B cell (primary cell): ENCODE data around the gene RETREG2. TPM values are rescaled to one million over a fixed set of nuclear protein-coding genes. Genes with fewer than 3 reads are reported as not detected.

Experiments used
- ATAC-seq: fragments of 200-7000 bp; cut with Tn5 transposase; one replicate; pipeline ENCODE4 v1.10.0; 2021; ENCODE audit warnings: low read depth, mild to moderate bottlenecking, moderate number of reproducible peaks, moderate library complexity
- CTCF ChIA-PET: fragments of 350-600 bp; sonication (Branson Sonifier 250); formaldehyde crosslinking; loops from one replicate; lab custom pipeline; 2021; ENCODE audit warnings: antibody characterized with exemption, inconsistent platforms; lab: Charles Lee
- POLR2A ChIA-PET: fragments of 350-600 bp; sonication (Branson Sonifier 250); formaldehyde crosslinking; loops from one replicate; lab custom pipeline; 2021; ENCODE audit warnings: antibody characterized with exemption; lab: Charles Lee
- DNase-seq: peaks from one replicate; pipeline ENCODE4 v3.0.0; 2013
- H2AFZ ChIP-seq: 2 replicates; pipeline ENCODE4 v1.6.1; 2012; ENCODE audit warnings: mild to moderate bottlenecking, low read depth, low read length; ENCODE audit not compliant: insufficient read depth, poor library complexity, severe bottlenecking
- H3K27ac ChIP-seq, 2 donors: 1 replicate in 1 of 2; 2 replicates in 1 of 2; pipeline ENCODE4 v1.5.1; 2012 to 2013; ENCODE audit warnings: low read length in 2 of 2, mild to moderate bottlenecking in 2 of 2, moderate library complexity in 1 of 2
- H3K27me3 ChIP-seq, 4 experiments: fragments of 200-600 bp in 1 of 4; sonication (generic) in 1 of 4; replicated peaks in 1 of 4; 1 replicate in 2 of 4; 2 replicates in 2 of 4; pipeline versions ENCODE4 v1.6.1 to v1.7.0; 2013 to 2016; ENCODE audit warnings: low read length in 3 of 4, mild to moderate bottlenecking in 2 of 4, mixed read lengths in 1 of 4, moderate library complexity in 1 of 4; ENCODE audit not compliant: insufficient read depth in 4 of 4, control insufficient read depth in 3 of 4; ENCODE audit errors: control extremely low read depth in 1 of 4
- H3K36me3 ChIP-seq, 2 experiments: replicated peaks in 1 of 2; 1 replicate in 1 of 2; 2 replicates in 1 of 2; pipeline versions ENCODE4 v1.6.1 to v1.7.1; 2013; ENCODE audit warnings: low read length in 1 of 2; ENCODE audit not compliant: insufficient read depth in 2 of 2, control insufficient read depth in 1 of 2; ENCODE audit errors: control extremely low read depth in 1 of 2, extremely low read depth in 1 of 2
- H3K4me1 ChIP-seq, 2 donors: fragments of 200-600 bp in 1 of 2; sonication (generic) in 1 of 2; 1 replicate in 1 of 2; 2 replicates in 1 of 2; pipeline versions ENCODE4 v1.5.1 to v1.6.1; 2013 to 2017; ENCODE audit warnings: low read length in 2 of 2; ENCODE audit not compliant: control insufficient read depth in 2 of 2, insufficient read depth in 2 of 2
- H3K4me2 ChIP-seq: replicated peaks from 2 replicates; pipeline ENCODE3; 2012; ENCODE audit warnings: mild to moderate bottlenecking, low read depth, low read length; ENCODE audit not compliant: poor library complexity, severe bottlenecking
- H3K4me3 ChIP-seq, 5 experiments: fragments of 200-600 bp in 1 of 5; sonication (generic) in 1 of 5; 1 replicate in 3 of 5; 2 replicates in 2 of 5; pipeline versions ENCODE4 v1.5.1 to v1.7.0; 2011 to 2016; ENCODE audit warnings: low read length in 4 of 5, mild to moderate bottlenecking in 4 of 5, low read depth in 2 of 5, control low read depth in 1 of 5, moderate library complexity in 1 of 5; ENCODE audit not compliant: insufficient read depth in 1 of 5; ENCODE audit errors: control extremely low read depth in 1 of 5, extremely low read depth in 1 of 5
- H3K79me2 ChIP-seq: fragments of 200-600 bp; sonication (generic); one replicate; pipeline ENCODE4 v1.6.0; 2016; ENCODE audit warnings: low read length; ENCODE audit not compliant: control insufficient read depth, insufficient read depth
- H3K9ac ChIP-seq: fragments of 200-600 bp; sonication (generic); 2 replicates; pipeline ENCODE4 v1.6.1; 2017; ENCODE audit warnings: mild to moderate bottlenecking, low read length, moderate library complexity
- H3K9me3 ChIP-seq, 3 donors: one replicate each; pipeline versions ENCODE4 v1.6.1 to v1.7.1; 2013; ENCODE audit warnings: low read length in 2 of 3; ENCODE audit not compliant: control insufficient read depth in 2 of 3, insufficient read depth in 1 of 3; ENCODE audit errors: control extremely low read depth in 1 of 3
- H4K20me1 ChIP-seq: 2 replicates; pipeline ENCODE4 v1.6.0; 2012; ENCODE audit warnings: mild to moderate bottlenecking, low read length; ENCODE audit not compliant: insufficient read depth, control insufficient read depth, poor library complexity, severe bottlenecking
- H3K27ac Mint-ChIP-seq: one replicate; pipeline ENCODE4 v1.8.0; 2021; ENCODE audit warnings: mixed read lengths
- H3K27me3 Mint-ChIP-seq: one replicate; pipeline ENCODE4 v1.8.0; 2021; ENCODE audit warnings: mixed read lengths
- H3K4me1 Mint-ChIP-seq: one replicate; pipeline ENCODE4 v1.8.0; 2021; ENCODE audit warnings: mixed read lengths
- H3K4me3 Mint-ChIP-seq: one replicate; pipeline ENCODE4 v1.8.0; 2021; ENCODE audit warnings: mixed read lengths
- H3K9me3 Mint-ChIP-seq: one replicate; pipeline ENCODE4 v1.8.0; 2022; ENCODE audit warnings: mixed read lengths; ENCODE audit not compliant: insufficient read depth
- EZH2 ChIP-seq: IDR thresholded peaks from 2 replicates; pipeline ENCODE4 v1.6.1; 2012; ENCODE audit warnings: borderline replicate concordance, low read depth, mild to moderate bottlenecking, moderate library complexity, low read length; ENCODE audit not compliant: insufficient read depth, poor library complexity, severe bottlenecking
- WGBS: methylation state at CpG from one replicate; pipeline ENCODE4 v1.1.5; 2013; ENCODE audit warnings: missing lambda C conversion rate; ENCODE audit not compliant: insufficient coverage; 5-methylcytosine and 5-hydroxymethylcytosine counted together
- intact Hi-C: fragments of 100-400 bp; cut with micrococcal nuclease; formaldehyde crosslinking; loops from one replicate; pipeline ENCODE4 v1.10.0; 2022
- polyA plus RNA-seq: library from polyadenylated mRNA; depleted of rRNA; stranded (reverse); fragments of >200 nt; gene quantifications from 2 replicates; pipeline ENCODE4 v1.2.3, GENCODE V29; 2012
- total RNA-seq, 2 donors: library from RNA; stranded (reverse); fragments of 120-200 nt in 1 of 2; gene quantifications; 1 replicate in 1 of 2; 2 replicates in 1 of 2; pipeline versions ENCODE4 v1.2.3 to v1.2.4, GENCODE V29; 2013 to 2022
- TF ChIP-seq, protein P1 (sequence below): fragments of 200-600 bp; IDR thresholded peaks from one replicate; pipeline ENCODE4 v1.8.0; 2022; ENCODE audit warnings: antibody characterized with exemption, mild to moderate bottlenecking

Gene RETREG2
- total and polyA plus RNA-seq, 2 donors (not counting 1 experiment from before 2014, with no cell fraction given): 46.7 to 102 TPM

DNA sequence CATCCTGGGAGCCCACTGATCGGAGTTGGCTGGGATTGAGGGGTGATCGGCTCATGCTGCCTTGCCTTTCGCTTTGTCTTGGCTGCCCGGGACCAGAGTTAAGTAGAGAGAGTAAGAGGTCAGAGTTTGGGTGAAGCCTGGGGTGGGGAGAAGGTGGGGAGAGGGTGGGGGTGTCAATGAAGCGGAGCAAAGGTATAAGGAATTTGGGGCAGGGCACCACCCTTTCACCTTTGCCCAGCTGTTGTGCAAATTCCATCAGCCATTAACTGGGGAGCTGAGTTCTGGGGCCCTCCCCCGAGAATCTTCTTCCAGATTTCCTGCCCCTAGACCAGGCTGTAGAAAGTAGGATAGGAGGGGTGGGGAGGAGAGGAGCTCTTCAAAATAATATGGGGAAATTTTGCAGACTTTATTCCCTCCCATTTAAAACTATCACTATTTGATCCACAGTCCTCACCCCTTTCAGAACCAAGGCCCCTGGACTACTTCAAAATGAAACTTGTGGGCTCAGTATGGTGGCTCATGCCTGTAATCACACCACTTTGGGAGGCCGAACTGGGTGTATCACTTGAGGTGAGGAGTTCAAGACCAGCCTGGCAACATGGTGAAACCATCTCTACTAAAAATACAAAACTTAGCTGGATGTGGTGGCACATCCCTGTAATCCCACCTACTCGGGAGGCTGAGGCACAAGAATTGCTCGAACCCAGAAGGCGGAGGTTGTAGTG is 8.0 kb upstream of the RETREG2 start, which contains the start of gene SLC23A3:
TSS of gene SLC23A3 (minus strand) at position 100 of the 725 bp plus-strand sequence. CDS start at position 55, 45 bp downstream.
- no peak for TF ChIP-seq EZH2
- TF ChIP-seq, protein P1, sequence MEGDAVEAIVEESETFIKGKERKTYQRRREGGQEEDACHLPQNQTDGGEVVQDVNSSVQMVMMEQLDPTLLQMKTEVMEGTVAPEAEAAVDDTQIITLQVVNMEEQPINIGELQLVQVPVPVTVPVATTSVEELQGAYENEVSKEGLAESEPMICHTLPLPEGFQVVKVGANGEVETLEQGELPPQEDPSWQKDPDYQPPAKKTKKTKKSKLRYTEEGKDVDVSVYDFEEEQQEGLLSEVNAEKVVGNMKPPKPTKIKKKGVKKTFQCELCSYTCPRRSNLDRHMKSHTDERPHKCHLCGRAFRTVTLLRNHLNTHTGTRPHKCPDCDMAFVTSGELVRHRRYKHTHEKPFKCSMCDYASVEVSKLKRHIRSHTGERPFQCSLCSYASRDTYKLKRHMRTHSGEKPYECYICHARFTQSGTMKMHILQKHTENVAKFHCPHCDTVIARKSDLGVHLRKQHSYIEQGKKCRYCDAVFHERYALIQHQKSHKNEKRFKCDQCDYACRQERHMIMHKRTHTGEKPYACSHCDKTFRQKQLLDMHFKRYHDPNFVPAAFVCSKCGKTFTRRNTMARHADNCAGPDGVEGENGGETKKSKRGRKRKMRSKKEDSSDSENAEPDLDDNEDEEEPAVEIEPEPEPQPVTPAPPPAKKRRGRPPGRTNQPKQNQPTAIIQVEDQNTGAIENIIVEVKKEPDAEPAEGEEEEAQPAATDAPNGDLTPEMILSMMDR: no peak

DNA sequence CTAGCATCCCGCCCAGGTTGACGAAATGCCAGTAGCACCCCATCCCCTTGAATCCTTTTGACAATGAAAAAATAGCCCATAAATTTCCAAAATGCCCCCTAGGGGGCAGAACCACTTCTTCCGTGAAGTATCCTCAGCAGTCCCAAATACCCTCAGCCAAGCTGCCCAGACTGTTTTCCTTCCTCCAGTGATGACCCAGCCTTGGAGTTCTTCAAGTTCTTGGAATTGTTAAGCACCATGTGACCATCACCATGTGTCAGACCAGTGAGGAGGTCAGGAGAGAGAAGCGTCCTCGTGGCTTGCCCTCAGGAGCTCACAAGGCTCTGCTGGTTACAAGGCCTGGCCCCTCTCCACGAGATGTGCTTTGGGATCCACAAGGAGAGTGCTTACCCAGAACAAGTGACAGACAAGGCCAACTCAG is 6.8 kb upstream of the RETREG2 start:
- peaks cover 26% of the 10 kb centered on the region for H3K79me2 ChIP-seq
- peak; percentile 52 for ATAC-seq
- peak overlapping the region; percentile 67 for H3K27ac Mint-ChIP-seq
- TF ChIP-seq, protein P1: peak; percentile 83
- TF ChIP-seq EZH2: no peak
- H3K27me3 Mint-ChIP-seq: no peaks in the 10 kb centered on the region
- no peak overlapping the region for H3K4me2 ChIP-seq
- H3K4me3 ChIP-seq: no peak overlapping the region
- H3K9ac ChIP-seq: no peak overlapping the region
- ChIA-PET POLR2A (no interaction called here), CTCF (interaction anchor here (0.6 to 8.6 kb wide), 26 partner anchors 9 to 126 kb away, joined by 3 to 136 read pairs (median 5); partner anchors contain the start of genes ABCB6, ANKZF1, ATG9A and DNAJB2)
- peak overlapping the region in 1 of 2 donors; percentile 21 for H3K27ac ChIP-seq
- H4K20me1 ChIP-seq: peaks cover 33% of the 10 kb centered on the region
- no peak overlapping the region for H2AFZ ChIP-seq
- H3K4me1 ChIP-seq: peaks cover 6 to 28% of the 10 kb centered on the region in 2 donors
- H3K4me3 Mint-ChIP-seq: no peak overlapping the region
- H3K4me1 Mint-ChIP-seq: peaks cover 25% of the 10 kb centered on the region
- intact Hi-C loops: loop anchor here (1.0 kb wide), 2 partner anchors 40 to 127 kb away; no protein-coding TSS in a partner anchor
- H3K27me3 ChIP-seq: no peaks in the 10 kb centered on the region
- no peaks in the 10 kb centered on the region for H3K9me3 ChIP-seq
- WGBS: 79% methylated on average over 6 of the region's 6 CpGs
- peak; percentile 67 for DNase-seq
- peaks cover 3 to 41% of the 10 kb centered on the region in 2 experiments for H3K36me3 ChIP-seq
- no peaks in the 10 kb centered on the region for H3K9me3 Mint-ChIP-seq

More for the DNA sequence above, 8.0 kb upstream of the RETREG2 start, which contains the start of gene SLC23A3:
- H3K4me2 ChIP-seq: no peak within 1 kb of the TSS
- ATAC-seq (no peak), DNase-seq (peak; percentile 1)
- no peak within 1 kb of the TSS for H2AFZ ChIP-seq
- peaks cover 3 to 43% of the 10 kb centered on the region in 2 experiments for H3K36me3 ChIP-seq
- no peak within 1 kb of the TSS for H3K4me3 ChIP-seq
- intact Hi-C loops: no loop called here
- no peak within 1 kb of the TSS for H3K9ac ChIP-seq
- Mint-ChIP-seq H3K27me3 (no peaks in the 10 kb centered on the region), H3K9me3 (no peaks in the 10 kb centered on the region), H3K4me3 (no peak within 1 kb of the TSS), H3K4me1 (peaks cover 17% of the 10 kb centered on the region), H3K27ac (no peak within 1 kb of the TSS)
- no peak within 1 kb of the TSS for H3K27ac ChIP-seq
- WGBS: 97% methylated on average over 6 of the region's 10 CpGs
- H3K27me3 ChIP-seq: no peaks in the 10 kb centered on the region
- peaks cover 16% of the 10 kb centered on the region for H3K79me2 ChIP-seq
- CTCF ChIA-PET: interaction anchor here (1.2 to 8.6 kb wide), 14 partner anchors 10 to 127 kb away, joined by 3 to 136 read pairs (median 15); partner anchors contain the start of genes ABCB6, DNAJB2, NHEJ1 and TUBA4A
- peaks cover 33% of the 10 kb centered on the region for H4K20me1 ChIP-seq
- peaks cover 0 to 18% of the 10 kb centered on the region in 2 donors for H3K4me1 ChIP-seq
- POLR2A ChIA-PET: interaction anchor here (0.7 kb wide), 1 partner anchor 42 kb away, joined by 4 read pairs; no protein-coding TSS in a partner anchor
- H3K9me3 ChIP-seq: no peaks in the 10 kb centered on the region
